ENCODE data around the gene LHPP.
"Not testable (repeated sequence)": the region's sequence is repeated elsewhere in the genome, so short reads cannot be mapped to it uniquely, and the experiment has no call there.

LHPP gene

DNA sequence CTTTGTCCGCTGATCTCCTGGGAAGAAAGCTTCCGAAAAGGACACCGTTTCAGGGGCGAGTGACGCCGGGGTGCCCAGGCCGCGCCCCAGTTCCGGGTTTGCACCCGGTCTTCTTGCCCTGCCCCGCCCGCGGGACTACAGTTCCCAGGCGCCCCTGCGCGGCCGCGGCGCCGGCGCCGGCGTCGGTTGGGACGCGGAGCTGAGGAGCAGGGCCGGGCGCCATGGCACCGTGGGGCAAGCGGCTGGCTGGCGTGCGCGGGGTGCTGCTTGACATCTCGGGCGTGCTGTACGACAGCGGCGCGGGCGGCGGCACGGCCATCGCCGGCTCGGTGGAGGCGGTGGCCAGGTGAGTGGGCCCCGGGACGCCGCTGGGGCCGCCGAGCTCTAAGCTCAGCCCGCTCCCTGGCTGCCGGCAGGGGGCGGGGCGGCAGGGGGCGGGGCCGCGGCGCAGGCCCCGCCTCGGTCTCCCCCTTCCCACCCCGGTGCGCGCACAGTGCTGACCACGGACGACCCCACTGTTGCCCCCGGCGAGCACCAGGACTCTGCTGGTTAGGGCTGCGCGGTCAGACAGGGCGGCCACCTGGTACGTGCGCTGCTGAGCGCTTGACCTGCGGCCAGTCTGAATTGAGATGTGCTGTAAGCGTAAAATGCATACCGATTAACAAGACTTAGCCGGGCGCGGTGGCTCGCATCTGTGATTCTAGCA is at the start of gene LHPP:
LHPP (plus strand) TSS at position 182 of the 706 bp plus-strand sequence; CDS start at position 222, 40 bp downstream.
- DNase-seq: peak; percentile 67

DNA sequence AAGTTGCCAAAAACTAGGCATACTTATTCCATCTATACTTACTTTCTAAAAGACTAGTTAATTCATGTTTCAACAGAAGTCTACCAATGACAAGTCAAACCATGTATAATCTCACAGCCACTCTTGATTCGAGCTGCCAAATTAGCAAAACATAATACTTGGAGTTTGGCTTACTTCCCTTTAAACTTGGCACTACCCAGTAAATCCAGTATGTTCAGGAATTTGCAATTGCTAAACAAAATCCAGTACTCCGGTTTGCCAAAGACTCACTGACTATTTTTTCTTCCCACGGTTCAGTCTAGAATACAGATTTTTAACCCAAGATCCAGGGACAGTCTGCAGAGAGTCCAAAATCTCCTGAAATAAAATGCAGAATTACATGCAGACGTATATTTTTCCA is 47.5 kb upstream of the LHPP start:
- no peak for DNase-seq

- DNase-seq: no peak
Observed at GRCh38 chr10:124415210-124415609, 46.4 kb upstream of the LHPP start.

DNA sequence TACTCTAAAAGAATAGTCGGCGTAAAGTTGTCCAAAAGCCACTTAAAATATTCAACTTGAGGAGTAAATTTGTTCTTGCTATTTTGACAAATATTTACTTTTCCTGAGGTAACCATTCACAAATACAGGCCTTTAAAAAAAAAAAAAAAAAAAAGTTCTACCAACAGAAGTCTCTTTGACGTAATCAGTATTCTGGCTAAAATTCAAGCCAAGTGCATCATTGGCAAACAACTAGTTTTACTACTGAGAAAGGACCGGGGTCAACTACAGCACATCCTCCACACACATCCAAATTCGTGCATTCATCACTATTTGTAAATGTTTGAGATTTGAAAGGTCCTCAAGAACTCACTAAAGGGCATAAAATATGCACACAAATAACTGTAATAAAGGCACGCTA is 44.9 kb upstream of the LHPP start:
- DNase-seq: no peak

DNA sequence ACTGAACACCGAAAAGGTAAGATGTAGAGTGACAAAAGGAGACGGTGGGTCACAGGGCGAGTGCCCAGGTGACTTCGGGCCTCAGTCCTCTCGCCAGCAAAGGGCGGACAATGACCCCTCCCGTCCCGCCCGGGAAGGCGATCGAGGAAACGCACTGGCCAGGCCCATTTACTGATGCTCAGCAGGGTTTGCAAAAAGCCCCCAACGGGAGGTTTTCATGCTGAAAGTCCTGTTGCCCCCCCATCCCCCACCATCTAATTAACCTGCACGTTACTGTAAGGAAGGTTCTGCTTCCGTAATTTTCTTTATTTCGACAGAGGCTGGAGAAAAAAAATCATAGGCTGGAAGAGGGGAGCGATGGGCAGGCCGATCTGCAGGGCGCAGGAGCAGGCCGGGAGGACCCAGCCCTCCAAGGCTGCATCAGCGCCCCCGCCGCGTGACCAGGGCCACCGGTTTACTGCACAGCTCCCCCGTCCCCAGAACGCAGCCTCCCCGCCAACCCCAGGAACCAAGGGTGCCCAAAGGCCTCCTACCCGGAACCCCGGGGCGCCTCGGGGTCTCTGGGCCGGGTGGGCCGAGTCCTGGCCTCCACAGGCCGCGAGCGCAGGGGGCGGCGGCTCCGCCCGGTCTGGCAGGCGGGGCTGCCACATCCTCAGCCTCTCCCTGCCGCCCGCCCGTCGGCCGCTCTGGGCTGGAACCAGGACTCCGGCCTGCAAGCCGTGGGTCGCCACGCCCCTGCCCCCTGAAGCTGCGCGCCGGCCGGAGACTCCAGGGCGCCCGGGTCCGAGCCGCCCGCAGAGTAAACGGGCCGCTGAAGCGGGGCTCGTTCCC is 43.5 kb upstream of the LHPP start:
- DNase-seq: no peak

DNA sequence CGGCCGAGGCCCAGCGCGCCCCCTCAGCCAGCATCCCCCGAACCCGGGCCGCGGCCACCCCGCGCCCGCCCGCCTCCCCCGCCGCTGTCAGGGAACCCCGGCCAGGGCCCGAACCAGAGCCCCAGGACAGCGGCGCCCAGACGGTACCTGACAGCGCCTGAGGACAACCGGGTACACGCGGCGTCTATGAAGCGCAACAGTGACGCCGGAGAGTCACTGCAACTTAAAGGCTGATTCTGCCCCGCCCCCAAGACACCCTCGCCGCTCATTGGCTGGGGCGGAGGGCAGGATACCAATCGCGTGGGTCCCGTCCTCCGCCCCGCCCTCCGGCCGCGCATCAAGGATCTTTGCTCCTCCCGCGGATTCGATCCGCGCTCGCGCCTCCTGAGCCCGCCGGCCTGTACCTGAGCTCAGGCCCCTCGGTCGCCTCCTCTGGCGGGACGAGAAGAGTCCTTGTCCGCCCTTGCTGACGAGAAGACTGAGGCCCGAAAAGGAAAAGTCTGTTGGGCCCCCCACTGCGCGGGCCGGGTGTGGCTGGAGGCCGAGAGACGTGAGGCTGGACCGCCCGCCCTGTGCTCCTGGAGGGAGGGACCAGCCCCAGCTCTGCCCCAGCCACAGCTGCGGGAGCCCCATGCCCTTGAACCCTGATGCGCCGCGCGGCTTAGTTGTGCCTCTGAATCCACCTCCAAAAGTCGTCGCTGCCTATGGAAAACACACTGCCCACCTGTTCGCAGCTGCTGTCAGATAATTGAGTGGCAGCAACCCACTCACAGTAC is 42.7 kb upstream of the LHPP start, which contains the start of gene OAT:
OAT (minus strand) TSS at position 198 of the 776 bp plus-strand sequence. CDS start 6,752 bp downstream, outside the sequence.
- DNase-seq: peak; percentile 82

DNA sequence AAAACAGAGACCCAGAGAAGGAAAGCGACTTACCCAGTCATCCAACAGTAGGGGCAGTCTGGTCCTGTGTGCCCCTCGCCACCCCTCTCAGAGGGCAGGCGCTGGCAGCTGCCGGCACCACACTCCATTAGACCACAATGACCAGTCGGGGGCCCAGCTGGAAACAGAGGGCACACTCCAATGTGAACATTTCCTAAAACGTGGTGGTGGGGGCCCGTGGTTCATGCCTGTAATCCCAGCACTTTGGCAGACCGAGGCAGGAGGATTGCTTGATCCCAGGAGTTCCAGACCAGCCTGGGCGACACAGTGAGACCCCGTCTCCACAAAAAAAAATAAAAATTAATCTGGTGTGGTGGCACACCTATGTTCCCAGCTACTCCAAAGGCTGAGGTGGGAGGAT is 42.0 kb upstream of the LHPP start:
- DNase-seq: no peak

DNA sequence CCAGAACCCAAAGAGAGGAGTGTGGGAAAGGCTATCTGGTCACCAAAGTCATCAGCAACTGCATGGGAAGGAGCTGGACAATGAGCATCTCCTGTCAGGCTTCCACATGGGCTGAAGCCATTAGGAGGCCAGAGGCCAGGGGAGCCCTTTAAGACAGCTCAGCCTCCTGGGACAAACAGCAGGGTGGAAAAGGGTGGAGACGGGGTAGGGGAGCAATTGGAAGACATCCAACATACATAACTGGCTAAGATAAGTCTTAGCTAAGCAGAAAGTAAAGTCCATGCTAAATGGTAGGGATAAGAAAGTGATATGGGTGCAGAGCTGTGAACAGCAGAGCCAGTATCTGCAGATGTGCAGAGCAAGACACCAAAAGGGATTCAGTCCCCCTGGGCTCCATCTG is 41.4 kb upstream of the LHPP start:
- DNase-seq: no peak

GRCh38 chr10:124422742-124423141 is 38.9 kb upstream of the LHPP start:
- DNase-seq: no peak

- no peak for DNase-seq
Observed at GRCh38 chr10:124423813-124424212, 37.8 kb upstream of the LHPP start.

DNA sequence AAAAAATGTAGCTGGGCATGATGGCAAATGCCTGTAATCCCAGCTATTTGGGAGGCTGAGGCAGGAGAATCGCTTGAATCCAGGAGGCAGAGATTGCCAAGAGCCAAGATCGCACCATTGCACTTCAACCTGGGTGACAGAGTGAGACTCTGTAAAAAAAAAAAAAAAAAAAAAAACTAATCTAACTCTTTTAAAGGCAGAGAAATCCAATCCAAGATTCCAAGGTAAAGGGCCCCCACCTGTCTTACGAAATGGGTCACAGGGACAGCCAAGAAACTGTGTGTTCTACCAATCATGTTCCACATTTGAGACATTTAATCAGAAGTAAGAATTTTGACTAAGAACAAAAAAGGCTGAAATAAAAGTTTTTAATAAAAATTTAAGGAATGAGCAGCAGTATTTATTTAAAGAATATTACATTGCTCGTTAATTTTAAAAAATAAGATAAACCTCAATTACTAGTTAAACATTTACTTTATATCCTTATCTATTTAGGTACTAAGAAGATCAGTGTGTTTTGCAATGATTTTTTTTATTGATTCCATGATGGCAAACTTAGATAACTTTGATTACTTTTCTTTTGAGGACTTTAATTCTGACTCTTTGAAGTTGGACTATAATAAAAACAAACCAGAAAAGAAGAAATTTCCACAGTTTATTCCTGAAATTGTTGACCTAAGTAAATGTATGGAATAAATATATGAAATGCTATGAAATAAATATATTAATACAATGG is 36.2 kb upstream of the LHPP start:
- DNase-seq: no peak

- no peak for DNase-seq
Observed at GRCh38 chr10:124428207-124428777, 33.3 kb upstream of the LHPP start.

GRCh38 chr10:124429576-124429975 is 32.0 kb upstream of the LHPP start:
- no peak for DNase-seq

DNA sequence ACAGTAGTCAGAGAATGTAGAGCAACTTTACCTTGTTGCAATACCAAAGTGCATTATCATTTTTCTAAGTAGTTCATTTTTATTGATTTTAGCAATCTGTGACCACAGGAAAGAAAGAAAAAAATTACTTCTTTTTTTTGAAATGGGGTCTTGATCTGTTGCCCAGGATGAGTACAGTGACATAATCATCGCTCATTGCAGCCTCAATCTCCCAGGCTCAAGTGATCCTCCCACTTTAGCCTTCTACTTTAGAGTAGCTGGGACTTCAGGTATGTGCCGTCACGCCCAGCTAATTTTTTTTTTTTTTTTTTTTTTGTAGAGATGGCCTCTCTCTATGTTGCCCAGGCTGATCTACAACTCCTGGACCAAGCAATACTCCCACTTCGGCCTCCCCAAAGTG is 31.5 kb upstream of the LHPP start:
- no peak for DNase-seq

DNA sequence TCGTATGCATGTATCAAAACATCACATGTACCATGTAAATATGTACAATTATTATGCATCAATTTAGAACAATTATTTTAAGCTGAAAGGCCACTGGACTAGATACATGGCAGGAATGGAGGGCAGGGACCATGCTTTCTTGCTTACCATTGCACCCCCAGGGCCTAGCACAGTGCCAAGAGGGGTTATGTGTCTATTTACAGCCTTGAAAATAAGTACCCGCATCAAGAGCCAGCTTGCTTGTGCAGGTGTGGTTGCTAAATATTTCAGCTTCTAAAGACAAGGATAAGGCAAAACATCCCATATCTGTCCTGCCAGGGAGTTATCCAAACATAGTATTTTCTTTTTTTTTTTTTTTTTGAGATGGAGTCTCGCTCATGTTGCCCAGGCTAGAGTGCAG is 28.2 kb upstream of the LHPP start:
- DNase-seq: no peak

DNA sequence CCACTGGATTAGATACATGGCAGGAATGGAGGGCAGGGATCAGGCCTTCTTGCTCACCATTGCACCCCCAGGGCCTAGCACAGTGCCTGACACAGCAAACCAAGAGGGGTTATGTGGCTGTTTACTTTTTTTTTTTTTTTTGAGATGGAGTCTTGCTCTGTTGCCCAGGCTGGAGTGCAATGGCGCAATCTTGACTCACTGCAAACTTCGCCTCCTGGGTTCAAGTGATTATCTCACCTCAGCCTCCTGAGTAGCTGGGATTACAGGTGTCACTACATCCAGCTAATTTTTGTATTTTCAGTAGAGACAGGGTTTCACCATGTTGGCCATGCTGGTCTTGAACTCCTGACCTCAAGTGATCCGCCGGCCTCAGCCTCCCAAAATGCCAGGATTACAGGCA is 25.9 kb upstream of the LHPP start:
- not testable (repeated sequence) for DNase-seq

DNA sequence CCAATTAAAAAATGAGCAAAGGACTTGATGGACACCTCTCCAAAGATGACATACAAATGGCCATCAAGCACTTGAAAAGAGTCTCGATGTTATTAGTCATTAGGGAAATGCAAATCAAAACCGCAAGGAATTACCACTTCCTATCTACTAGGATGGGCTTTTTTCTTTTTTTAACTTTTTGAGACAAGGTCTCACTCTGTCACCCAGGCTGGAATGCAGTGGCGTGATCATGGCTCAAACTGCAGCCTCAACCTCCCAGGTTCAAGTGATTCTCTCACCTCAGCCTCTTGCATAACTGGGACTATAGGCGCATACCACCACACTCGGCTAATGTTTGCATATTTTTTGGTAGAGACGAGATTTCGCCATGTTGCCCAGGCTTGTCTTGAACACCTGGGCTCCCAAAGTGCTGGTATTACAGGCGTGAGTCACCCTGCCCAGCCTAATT is 25.4 kb upstream of the LHPP start:
- no peak for DNase-seq

DNA sequence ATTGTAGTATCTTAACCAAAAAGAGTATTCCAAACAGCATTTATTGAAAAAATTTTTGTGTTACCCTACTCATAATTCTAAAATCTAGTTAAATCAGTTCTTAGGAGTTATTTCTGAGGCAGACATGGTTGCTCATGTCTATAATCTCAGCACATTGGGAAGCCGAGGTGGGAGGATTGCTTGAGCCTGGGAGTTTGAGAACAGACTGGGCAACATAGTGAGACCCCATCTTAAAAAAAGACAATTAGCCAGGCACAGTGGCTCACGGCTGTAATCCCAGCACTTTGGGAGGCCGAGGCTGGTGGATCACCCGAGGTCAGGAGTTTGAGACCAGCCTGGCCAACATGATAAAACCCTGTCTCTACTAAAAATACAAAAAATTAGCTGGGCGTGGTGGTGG is 19.9 kb upstream of the LHPP start:
- DNase-seq: not testable (repeated sequence)

- DNase-seq: no peak
Observed at GRCh38 chr10:124446830-124447750, 14.5 kb upstream of the LHPP start.

- no peak for DNase-seq
Observed at GRCh38 chr10:124447751-124448466, 13.7 kb upstream of the LHPP start.
